HG03175 (cell line): ENCODE results near the gene PRKCD.

Source experiments
- ATAC-seq: cut with Tn5 transposase; IDR thresholded peaks from one replicate; pipeline ENCODE4 v1.9.1; 2021; ENCODE audit warnings: mild to moderate bottlenecking, moderate library complexity; ENCODE audit not compliant: unreplicated experiment

Gene PRKCD

DNA sequence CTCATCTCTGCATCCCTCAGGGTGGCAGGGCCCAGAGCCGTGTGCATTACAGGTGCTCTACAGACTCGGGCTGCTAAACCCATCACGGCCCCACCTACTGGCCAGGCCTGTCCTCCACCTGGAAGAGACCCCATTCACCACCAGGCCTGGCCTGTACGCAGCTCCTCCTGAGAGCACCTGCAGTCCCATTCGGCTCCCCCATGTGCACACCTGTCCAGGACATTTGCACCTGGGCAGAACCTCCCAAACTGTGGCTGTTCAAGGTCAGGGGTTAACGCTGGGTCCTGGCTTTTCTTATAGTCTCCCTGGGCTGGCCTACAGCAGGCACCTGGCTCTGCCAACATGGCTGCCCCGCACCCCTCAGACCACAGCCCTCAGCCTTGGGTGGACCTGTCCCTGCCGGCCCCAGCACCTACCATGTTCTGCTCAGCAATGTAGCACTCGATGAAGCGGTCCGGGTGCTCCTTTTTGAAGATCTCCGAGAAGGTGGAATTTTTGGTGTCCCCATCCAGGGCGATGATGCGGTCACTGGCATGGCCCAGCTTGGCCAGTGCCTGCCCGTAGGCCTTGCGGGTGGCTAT is 69.1 kb downstream of the PRKCD start:
- no peak for ATAC-seq

DNA sequence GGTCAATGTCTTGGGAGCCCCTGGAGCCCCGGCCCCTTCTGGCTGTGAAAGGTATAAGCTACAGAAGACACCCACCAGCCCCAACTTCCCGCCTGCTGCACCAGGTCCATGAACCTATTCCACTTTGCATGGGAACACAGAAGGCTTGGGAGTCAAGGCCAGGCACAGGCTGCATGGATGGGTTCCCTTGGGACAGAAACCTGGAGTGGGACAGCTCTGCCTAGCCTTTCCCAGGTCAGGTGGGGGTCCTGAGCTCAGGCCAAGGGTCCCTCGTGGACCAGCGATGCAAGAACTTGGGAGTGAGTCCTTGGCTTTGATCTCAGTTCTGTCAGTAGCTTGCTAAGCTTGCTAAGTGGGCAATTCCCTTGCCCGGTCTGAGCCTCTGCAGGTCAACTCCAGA is 69.8 kb downstream of the PRKCD start:
- ATAC-seq: no peak

DNA sequence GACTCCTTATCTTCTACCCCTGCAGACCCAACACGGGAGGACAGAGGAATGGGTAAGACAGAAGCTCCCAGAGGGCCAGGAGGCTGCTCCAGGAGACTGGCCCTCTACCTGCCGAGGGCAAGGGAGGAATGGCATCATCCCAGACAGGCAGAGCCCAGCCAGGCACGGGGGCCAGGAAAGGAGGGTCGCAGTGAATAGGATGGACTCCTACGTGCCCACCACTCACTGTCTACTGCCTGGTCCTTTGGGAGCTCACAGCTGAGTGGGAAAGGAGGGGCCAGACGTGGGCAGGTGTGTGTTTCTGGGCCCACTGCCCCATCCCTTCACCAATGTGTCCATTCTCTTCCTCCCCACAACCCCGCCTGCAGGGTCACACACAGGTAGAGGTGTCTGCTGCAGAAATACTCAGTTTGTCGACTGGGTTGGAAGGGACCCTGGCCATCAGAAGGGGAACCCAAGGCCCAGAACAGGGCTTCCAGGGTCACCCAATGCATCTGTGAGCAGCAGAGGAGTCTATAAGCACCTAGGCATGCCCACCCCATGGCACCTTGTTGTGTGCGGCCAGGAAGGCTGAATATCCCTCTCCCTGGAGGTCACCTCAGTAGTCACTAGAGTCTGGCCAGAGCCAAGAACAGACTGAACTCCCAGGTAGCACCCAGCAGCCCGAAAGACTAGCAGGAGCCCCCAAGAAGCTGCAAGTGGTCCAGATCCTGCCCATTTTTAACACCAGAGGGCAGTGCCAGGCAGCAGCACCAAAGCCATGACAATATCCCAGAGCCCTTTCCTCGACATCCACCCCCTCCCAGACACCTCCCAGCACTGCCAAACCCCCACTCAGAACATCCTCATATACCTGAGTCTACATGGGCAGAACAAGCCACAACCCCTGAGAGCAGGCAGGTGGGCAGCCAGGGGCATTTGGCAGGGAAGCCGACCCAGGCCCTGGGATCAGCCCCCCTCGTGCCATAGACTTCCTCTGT is 70.8 kb downstream of the PRKCD start:
- ATAC-seq: no peak

DNA sequence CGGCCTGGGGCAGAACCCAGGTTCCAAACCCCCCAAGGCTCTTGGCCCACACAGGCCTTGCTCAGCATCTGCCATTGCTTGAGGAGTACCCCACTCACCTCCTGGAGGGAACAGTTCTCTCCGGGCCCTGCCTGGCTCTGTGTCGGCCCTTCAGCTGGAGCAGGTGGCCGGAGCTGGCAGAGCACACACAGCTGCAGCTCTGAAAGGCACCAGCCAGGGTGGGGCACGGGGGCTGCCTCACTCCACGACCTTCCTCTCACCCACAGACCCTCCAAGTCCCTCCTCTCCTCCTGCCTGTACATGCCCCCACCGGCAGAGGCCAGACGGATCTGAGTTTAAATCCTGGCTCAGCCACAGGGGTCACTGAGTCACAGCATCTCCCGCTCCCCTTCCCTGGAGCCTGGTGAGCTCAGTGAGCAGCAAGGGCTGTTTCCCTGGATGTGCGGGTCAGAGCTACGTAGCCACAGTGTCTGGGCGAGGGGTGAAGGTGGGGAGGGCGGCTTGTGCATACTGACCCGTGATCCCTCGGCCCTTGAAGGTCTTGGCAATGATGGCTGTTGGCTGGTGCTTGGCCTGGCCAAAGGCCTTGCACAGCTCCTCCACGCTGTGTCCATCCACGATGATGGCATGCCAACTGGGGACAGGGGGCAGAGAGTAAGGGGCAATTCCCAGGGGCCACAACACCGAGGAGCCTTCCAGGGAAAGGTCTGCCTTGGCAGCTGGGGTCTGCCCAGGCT is 71.8 kb downstream of the PRKCD start:
- ATAC-seq: no peak

DNA sequence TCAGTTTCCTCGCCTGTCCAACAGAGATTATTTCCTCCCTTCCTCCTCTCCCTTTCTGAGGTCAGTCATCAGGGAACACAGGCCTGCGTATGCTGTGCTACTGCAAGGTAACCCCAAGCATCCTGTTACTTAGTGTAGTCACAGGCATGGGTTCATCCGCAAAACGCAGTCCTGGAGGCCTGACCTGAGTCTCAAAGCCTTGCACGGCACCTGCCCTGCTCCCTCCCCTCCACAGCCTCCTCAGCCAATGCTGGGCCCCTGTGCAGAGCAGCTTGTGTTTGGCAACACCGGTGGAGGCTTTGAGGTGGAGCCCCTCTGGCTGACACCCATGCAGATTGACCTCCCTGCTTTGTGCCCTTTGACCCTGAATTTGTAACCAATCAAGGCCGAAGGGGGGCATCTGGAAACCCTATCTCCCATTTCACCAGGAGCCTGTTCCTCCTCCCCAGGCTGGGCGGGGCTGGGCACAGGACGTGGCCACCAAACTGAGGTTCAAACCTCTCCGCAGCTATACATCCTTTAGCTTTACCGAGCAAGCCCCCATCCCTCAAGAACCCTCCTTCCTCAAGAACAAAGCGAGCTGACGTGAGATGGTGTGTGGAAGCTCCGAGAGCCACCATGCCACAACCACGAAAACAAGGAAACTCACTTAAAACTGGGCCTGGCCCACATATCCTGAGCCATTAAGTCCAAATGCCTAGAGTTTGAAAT is 73.3 kb downstream of the PRKCD start:
- ATAC-seq: no peak

DNA sequence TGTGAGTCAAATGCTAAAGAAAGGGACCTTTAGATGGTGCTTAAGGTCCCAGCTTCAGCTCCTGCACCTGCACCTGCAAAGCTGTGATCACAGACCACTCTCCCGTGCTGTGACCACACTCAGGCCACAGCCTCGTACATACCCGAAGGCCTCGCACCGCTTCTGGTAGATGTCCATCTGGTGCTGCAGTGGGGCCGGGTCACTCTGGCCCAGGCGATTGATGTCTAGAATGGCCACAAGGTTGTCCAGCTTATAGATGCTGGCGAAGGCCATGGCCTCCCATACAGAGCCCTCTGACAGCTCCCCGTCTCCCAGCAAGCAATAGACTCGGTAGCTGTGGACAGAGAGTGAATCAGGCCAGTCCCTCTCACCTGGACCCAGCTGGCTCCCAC is 73.8 kb downstream of the PRKCD start:
- ATAC-seq: no peak

DNA sequence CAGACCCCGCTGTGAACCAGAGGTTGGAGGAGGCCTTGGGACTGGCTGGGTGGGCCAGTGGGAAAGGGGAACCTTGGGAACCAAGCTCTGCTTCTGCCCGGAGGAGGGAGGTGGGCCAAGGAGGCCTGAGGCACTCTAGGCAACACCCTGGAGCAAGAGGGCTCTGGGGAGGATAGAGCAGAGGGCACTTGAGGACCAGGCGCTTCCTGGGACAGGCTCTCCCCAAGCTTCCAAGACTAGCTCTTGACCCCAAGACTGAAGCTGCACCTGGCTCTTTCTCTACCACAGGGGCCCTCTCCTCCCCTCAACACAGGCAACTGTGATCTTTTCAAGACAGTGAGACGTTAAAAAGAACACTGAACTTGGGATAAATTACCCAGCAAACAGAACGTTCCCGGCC is 74.5 kb downstream of the PRKCD start:
- ATAC-seq: no peak

DNA sequence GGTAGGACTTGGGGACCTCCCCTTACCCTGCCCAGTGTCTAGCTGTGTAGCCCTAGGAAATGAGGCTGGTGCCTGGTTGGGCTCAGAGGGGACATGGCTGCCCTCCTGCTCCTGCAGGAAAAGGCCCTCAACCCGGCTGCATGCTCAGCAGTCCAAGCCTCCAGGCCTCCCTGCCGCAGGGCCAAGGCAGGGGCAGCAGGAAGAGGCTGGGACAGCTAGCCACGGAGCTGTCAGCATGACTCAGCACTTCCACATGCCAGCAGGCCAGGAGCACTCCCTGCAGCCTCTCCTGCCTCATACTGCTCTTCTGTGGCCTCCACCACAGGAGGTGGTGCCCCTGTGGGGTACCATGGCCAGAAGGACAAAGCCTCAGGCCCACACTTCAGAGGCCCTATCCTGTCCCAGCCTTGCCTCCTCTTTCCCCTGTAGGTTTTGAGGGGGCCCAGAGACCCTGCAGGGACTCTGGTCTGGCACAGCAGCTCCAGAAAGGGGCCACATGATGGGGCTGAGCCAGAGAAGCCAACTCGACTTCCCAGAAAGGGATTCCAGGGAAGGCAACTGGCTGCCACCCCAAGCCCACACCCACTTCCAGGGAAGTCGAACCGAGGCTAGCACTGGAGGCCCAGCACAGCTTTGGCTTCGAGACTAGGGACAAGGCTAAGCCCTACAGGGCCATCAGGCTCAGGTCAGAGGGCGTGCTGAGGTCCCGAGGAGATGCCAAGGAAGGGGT is 75.3 kb downstream of the PRKCD start:
- no peak for ATAC-seq

DNA sequence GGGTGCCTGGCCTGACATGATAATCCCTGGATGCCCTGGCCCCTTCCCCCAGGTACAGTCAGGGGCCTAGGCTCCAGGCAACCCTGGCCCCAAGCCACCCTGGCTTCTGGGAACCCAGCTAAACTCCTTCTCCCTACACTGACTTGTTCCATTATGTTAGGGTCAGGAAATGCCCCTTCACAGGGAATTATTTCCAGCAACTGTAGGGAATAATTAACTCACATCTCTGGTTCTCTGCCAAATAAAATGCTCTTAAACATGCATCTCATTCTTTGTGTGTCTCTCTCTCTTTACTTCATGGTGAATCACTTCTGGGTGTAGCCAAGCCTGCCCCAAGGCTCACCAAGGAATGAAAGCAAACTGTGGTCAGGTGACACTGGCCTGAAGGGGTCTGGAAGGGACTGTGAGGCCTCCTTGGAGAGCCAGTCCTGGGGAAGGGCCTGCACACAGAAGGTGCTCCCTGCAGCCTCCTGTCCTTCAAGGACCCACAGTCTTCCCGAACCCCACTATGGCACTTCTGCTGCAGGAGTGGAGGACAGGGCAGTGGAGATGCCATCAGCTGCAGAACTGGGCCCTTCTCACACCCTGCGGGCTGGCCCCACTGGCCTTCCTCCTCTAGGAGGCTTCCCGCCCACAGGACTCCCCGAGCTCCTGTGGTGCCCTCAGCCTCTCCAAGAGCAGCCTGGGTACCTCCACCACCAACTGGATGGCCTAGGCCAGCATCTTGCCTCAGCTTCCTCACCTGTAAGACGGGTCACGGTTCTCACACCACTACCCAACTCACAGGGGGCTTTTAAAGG is 77.2 kb downstream of the PRKCD start:
- no peak for ATAC-seq

DNA sequence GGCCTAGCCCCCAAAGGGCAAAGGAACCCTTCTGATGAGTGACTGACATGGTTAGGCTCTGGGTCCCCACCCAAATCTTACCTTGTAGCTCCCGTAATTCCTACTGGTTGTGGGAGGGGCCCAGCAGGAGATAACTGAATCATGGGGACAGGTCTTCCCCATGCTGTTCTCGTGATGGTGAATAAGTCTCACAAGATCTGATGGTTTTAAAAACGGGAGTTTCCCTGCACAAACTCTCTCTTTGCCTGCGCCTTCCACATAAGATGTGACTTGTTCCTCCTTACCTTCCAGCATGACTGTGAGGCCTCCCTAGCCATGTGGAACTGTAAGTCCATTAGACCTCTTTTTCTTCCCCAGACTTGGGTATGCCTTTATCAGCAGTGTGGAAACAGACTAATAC is 77.9 kb downstream of the PRKCD start:
- ATAC-seq: no peak

DNA sequence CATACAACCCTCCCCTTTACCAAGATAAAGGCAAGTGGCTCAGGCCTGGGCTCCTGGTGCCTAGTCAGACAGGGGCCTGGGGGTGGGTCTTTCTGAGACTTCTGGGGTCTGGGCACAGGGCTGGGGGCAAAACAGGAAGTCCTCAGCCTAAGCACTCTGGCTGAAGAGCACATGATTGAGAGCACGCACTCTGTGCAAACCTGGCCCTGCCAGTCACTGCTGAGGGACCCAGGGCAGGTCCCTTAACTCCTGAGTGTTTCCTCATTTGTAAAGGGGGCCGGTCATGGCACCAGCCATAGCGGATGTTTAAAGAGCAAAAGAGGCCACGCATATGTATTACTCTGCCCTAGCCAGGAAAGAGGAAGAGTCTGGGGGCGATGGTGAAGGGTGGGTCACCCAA is 78.8 kb downstream of the PRKCD start:
- no peak for ATAC-seq

DNA sequence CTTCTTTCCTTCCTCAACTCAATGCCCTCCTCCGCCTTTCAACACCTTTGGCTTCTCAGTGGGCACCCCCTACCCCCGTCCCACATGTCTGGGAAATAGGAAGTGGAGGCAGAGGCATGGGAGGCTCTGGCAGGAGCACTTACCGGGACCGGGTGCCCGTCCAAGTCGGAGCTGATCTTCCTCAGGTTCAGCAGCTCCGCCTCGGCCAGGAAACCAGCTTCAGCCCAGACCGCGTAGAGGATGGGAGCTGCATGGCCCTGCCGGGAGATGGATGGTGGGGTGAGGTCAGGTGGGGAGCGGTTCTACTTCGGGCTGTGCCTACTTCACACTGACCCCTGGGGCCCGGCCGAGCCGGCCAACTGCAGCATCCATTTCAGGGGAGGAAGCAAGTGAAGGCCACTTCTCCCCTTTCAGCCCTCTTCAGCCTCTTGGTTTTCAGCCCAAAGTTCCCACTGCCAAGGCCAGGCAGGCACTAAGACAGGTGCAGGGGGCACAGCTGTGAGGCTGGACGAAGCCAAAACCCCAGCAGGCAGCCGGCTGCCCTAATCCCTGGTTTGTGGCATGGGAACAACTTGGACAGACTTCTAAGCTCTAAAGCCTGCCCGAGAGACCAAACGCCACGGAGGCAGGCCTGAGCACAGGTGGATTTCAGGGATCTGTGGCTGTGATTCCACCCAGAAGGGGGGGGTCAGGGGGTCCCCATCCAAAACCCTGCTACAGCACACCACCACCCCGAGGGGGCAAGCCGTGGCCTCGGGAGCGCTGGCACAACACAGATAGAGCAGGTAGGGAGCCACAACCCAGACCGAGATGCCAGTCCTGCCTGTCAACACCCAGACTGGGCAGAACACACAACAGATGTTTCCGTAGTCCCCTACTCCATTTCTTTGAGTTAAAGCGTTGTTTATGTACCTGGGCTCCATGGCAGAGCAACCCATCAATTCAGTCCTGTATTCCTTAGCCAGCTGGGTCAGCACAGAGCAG is 80.3 kb downstream of the PRKCD start:
- no peak for ATAC-seq

DNA sequence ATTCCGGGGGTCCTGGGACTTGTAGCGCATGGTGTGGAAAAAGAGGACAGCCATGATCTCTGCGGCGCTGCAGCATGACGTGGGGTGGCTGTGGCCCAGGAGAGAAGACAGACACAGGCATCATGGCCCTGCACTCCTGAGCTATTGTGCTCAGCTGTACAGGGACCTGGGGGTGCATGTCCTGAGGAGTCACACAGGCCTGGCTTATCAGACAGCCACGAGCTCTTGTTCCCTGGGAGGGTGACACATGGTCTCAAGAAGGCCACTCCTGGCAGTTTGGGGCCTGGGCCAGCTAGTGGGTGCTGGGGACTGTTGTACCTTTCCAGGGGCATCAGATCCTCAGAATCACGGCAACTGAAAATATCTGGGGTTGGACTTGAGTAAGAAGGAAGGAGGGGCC is 81.1 kb downstream of the PRKCD start:
- ATAC-seq: no peak
